ENCODE data around the gene HLCS.
A peak's percentile ranks its signal among the peaks of the same experiment; 100 is the strongest.

HLCS gene

GRCh38 chr21:36965720-36966065, 776 bp downstream of the HLCS start (continued):
- TF ChIP-seq ZNF398 (tag by site-specific recombination; IDR thresholded peaks at IDR 0.05) = no peak
- no peak for TF ChIP-seq GLI2 (tag by site-specific recombination; IDR thresholded peaks at IDR 0.05; ENCODE audit: borderline replicate concordance, low read depth)
- TF ChIP-seq ZNF521 (tag by site-specific recombination; IDR thresholded peaks at IDR 0.05) = no peak
- TF ChIP-seq ZNF600 (tag by site-specific recombination; IDR thresholded peaks at IDR 0.05) = no peak
- no peak for TF ChIP-seq ZNF664 (tag by site-specific recombination; IDR thresholded peaks at IDR 0.05)
- no peak for TF ChIP-seq ZNF645 (tag by site-specific recombination; IDR thresholded peaks at IDR 0.05)
- TF ChIP-seq ZNF624 (tag by site-specific recombination; IDR thresholded peaks at IDR 0.05) = no peak
- TF ChIP-seq ZNF529 (tag by site-specific recombination; IDR thresholded peaks at IDR 0.05; ENCODE audit: insufficient replicate concordance) = no peak
- TF ChIP-seq KLF17 (tag by site-specific recombination; IDR thresholded peaks at IDR 0.05) = no peak
- TF ChIP-seq ZNF362 (tag by site-specific recombination; IDR thresholded peaks at IDR 0.05) = peak; percentile 81
- no peak; the same call in 1 of the 2 replicates for TF ChIP-seq ZNF2 (tag by site-specific recombination; IDR thresholded peaks at IDR 0.05)
- TF ChIP-seq KLF8 (tag by site-specific recombination; IDR thresholded peaks at IDR 0.05) = 0 out of 2 replicates have a peak, but pooled peaks have one; percentile 38
- no peak for TF ChIP-seq REST (tag by site-specific recombination; IDR thresholded peaks at IDR 0.05)
- TF ChIP-seq ZSCAN23 (tag by site-specific recombination; IDR thresholded peaks at IDR 0.05) = 0 out of 2 replicates have a peak, but pooled peaks have one; percentile 49
- no peak for TF ChIP-seq KLF7 (tag by site-specific recombination; IDR thresholded peaks at IDR 0.05; ENCODE audit: borderline replicate concordance)
- TF ChIP-seq GLIS2 (tag by site-specific recombination; IDR thresholded peaks at IDR 0.05) = no peak
- peak; percentile 44 for TF ChIP-seq ZEB2 (tag by site-specific recombination; IDR thresholded peaks at IDR 0.05)
- TF ChIP-seq ZNF350 (tag by site-specific recombination; IDR thresholded peaks at IDR 0.05) = no peak
- no peak for TF ChIP-seq MYNN (tag by site-specific recombination; IDR thresholded peaks at IDR 0.05; ENCODE audit: borderline replicate concordance)
- TF ChIP-seq ZNF202 (tag by site-specific recombination; IDR thresholded peaks at IDR 0.05; ENCODE audit: borderline replicate concordance) = no peak
- TF ChIP-seq ZNF248 (tag by site-specific recombination; IDR thresholded peaks at IDR 0.05) = no peak
- 0 out of 2 replicates have a peak, but pooled peaks have one; percentile 1 for TF ChIP-seq ATF2 (tag by site-specific recombination; IDR thresholded peaks at IDR 0.05; ENCODE audit: low read depth)
- TF ChIP-seq HOXC10 (CRISPR knock-in tag; IDR thresholded peaks at IDR 0.05) = no peak
- no peak; the same call in 1 of the 2 replicates for TF ChIP-seq KLF16 (tag by site-specific recombination; IDR thresholded peaks at IDR 0.05)
- TF ChIP-seq ZNF555 (tag by site-specific recombination; conservative IDR thresholded peaks at IDR 0.05) = no peak
- TF ChIP-seq ELK4 (IDR thresholded peaks at IDR 0.05; ENCODE audit: borderline replicate concordance, low read depth, low read length) = no peak
- TF ChIP-seq ZNF621 (tag by site-specific recombination; IDR thresholded peaks at IDR 0.05) = no peak
- peak; percentile 94; the same call in 1 of the 2 replicates for TF ChIP-seq ZBTB6 (tag by site-specific recombination; IDR thresholded peaks at IDR 0.05)
- no peak for TF ChIP-seq ZFHX2 (tag by site-specific recombination; conservative IDR thresholded peaks at IDR 0.05)
